GM19193 (cell line): ENCODE data around the gene PBXIP1.

Experiments used
- POLR2A ChIP-seq: IDR thresholded peaks from 4 replicates; pipeline ENCODE4 v1.6.1; 2011; ENCODE audit not compliant: insufficient read depth, insufficient read length; ENCODE audit errors: extremely low read depth

Gene PBXIP1

DNA sequence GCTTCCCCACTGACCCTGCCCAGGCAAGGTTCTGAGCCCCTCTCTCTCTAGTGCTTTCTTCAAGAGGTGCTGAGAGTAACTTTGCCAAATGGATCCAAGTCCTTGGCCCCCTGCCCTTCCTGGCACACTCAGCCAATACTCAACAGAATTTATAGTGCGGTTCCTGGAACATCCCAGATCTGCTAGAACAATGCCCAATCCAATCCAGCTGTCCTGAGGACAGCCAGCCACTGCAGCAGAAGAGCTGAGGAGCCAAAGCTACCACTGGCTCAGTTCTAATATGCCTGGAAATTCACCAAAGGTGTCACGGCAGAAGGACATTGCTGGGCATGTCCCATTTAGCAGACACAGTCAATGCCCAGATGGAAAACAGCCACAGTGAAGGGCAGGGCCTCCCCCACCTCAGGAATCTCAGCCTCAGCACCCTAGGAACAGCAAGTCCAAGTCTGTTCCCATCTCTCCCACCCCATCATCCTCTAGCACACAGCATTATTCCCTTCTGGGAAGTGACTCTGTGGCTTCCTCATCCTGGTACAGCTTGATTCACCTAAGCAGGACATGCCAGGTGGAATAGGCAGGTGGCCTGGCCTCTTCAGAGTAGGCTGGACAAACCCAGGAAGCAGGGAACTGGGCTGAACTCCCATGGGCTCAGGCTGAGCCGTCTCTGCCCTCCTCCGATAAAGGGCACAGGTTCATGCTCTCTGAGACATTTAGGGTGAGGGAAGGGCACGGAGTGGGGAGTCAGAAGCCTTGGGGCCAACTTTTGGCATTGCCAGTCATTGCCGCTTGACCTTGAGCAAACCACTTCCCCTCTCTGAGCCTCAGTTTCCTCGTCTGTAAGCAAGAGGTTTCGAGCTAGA, 44.0 kb downstream of the PBXIP1 start:
- no peak for TF ChIP-seq POLR2A

DNA sequence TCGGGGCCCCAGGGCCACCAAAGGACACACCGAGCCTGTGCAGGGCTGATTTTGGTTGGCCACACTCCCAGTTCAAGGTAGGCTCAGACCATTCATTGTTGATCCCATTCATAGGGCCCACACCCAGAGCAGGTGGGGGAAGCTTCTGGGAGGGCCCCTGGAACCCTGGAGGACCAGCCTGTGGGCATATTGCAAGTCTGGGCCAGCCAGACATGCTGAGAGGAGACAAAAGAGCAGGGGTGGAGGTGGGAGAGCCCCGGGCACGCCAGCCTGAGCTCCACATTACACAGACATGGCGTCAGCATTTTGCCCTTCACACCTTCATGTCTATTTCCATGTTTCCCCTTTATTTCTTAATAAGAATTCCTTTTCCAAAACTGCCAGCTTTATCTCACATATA, 45.0 kb downstream of the PBXIP1 start:
- no peak for TF ChIP-seq POLR2A

DNA sequence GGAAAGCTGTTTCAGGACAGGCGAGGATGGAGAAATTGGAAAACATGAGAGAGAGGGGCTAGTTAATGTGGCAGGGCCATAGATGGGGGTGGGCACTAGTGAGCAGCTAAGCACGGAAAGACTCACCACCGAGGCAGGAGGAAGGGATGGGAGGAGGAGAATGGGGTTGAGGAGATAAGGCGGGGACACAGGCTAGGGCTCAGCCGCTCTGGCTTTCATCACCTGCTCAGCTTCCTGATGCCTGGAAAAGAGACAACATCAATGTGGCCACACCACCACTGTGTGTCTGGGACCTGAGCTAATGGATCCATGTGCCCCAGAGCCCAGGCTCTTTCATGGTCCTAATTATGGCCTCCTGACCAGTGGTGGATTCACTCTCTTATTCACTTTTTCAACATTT, 47.0 kb downstream of the PBXIP1 start:
- no peak for TF ChIP-seq POLR2A

DNA sequence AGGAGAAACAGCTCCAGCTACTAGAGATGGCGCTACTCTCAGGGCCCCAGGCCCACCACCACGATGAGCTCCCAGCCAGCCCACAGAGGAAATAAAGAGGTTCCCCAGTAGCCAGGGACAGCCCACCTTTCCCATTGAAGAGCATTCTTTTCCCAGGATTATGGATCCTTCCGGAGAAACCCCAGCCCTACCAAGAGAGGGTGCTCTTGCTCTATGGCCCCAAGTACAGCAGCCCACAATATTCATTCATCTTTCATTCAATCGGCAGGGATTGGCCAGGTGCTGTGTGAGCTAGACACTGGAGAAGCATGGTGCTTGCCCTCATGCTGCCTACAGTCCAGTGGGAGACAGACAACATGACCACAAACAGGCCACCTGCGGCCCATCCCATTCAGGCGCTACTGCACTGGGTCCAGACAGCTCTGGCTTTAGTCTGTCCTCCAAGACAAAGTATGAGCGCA, 49.2 kb downstream of the PBXIP1 start:
- no peak for TF ChIP-seq POLR2A

DNA sequence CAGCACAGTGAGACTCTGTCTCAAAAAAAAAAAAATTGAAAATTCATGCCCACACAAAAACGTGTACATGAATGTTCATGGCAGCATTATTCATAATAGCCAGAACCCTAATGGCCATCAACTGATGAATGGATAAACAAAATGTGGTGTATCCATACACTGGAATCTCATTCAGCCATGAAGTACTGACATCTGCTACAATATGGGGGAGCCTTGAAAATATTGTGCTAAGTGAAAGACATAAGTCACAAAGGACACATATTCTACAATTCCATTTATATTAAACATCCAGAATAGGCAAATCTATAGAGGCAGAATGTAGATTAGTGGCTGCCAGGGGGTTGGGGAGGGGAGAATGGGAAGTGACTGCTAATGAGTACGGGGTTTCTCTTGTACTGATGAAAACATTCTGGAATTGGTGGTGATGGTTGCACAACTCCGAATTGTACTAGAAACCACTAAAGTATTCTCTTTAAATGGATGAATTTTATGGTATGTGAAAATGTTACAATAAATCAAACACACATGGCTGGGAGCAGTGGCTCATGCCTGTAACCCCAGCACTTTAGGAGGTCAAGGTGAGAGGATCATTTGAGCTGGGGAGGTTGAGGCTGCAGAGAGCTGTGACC, 52.8 kb downstream of the PBXIP1 start:
- TF ChIP-seq POLR2A: no peak

DNA sequence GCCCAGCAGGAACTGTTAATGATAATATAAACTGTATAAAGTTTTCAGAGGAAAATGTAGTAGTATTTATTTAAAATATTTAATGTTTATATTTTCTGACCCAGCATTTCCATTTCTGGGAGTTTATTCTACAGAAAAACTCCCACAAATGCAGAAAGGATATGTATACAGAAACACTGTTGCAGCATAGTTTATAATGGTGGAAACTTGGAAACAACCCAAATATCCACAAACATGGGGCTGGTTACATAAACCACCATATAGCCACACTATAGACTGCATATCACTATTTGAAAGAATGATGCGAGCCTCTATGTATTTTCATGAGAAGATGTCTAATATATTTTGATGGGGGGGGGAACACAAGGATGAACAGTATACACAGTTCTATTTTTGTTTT, 54.3 kb downstream of the PBXIP1 start:
- TF ChIP-seq POLR2A: no peak

DNA sequence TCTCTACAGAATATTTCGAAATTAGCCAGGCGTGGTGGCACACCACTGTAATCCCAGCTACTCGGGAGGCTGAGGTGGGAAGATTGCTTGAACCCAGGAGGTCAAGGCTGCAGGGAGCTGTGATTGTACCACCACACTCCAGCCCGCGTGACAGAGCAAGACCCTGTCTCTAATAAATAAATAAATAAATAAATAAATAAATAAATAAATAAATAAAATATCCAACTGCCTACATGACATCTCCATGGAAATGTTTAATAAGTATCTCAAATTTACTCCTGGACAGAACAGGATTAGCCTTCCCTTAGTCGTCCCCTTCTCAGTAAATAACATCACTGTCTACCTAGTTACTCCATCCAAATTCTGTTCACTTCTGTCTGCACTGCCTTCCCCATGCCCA, 56.9 kb downstream of the PBXIP1 start:
- TF ChIP-seq POLR2A: no peak

DNA sequence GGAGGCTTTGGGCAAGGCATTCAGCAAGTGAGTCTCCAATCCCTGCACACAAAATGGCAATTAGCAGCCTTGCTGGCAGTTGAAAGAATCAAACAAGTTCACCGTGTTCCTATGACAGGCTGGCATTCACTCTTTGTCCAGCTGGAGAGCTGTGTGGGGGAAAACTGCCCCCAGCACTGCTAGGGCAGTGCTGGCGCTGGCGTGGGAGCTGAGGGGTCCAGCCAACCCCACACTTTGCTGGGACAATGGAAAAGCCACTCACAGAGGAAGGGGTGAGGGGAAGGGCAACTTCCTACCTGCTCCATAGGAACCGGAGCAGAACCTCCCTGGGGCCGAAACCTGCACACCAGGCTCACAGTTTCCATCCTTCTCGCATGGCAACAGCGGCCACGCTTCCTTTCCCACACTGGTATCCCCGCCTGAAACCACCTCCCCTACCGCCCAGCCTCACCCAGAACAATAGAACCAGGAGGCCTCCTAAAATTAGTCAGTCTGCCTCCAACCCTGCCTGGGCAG, 59.1 kb downstream of the PBXIP1 start:
- no peak for TF ChIP-seq POLR2A

DNA sequence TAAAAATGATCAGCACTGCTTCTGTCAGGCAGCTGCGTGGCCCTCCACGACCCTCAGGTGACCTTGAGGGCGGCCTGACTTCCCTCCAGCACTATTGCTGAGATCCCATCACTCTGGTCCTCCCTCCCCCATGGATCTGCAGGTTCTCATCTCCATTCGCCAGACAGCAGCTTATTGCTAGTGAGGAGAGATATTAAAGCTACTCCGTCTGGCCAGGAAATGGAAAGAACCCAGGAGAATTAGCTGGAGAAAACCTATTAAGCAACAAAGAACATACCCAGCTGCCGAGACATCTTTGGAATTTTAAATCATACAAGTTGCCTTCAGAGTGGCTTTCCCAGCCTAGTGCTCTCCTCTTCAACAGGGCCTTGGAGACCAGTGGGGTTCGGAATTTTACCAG, 60.1 kb downstream of the PBXIP1 start:
- no peak for TF ChIP-seq POLR2A
